Smooth muscle cell (in vitro differentiated cells): ENCODE data around the gene POLR2H. TPM values are rescaled to one million over a fixed set of nuclear protein-coding genes. Genes with fewer than 3 reads are reported as not detected.
A peak's percentile ranks its signal among the peaks of the same experiment; 100 is the strongest.

Source experiments
- DNase-seq: peaks from one replicate; lab custom pipeline; 2025; ENCODE audit not compliant: unreplicated experiment; lab: John Stamatoyannopoulos, UW
- H2AFZ ChIP-seq: fragments of 200-600 bp; sonication (generic); 2 replicates; pipeline ENCODE4 v1.6.0; 2016; ENCODE audit warnings: antibody characterized with exemption, low read depth, mild to moderate bottlenecking
- H3F3A ChIP-seq: fragments of 200-600 bp; sonication (generic); 2 replicates; pipeline ENCODE4 v1.6.0; 2017; ENCODE audit warnings: antibody characterized with exemption, low read depth
- H3K27ac ChIP-seq: fragments of 200-600 bp; sonication (generic); 2 replicates; pipeline ENCODE4 v1.5.1; 2016; ENCODE audit warnings: low read depth, mild to moderate bottlenecking
- H3K27me3 ChIP-seq: fragments of 200-600 bp; sonication (generic); 2 replicates; pipeline ENCODE4 v1.6.1; 2016; ENCODE audit warnings: low read depth, mild to moderate bottlenecking
- H3K36me3 ChIP-seq: fragments of 200-600 bp; sonication (generic); 2 replicates; pipeline ENCODE4 v1.5.1; 2016; ENCODE audit warnings: low read depth
- H3K4me1 ChIP-seq: fragments of 200-600 bp; sonication (generic); 2 replicates; pipeline ENCODE4 v1.5.1; 2016; ENCODE audit warnings: low read depth
- H3K4me2 ChIP-seq: fragments of 200-600 bp; sonication (generic); 2 replicates; pipeline ENCODE4 v1.6.0; 2016; ENCODE audit warnings: mild to moderate bottlenecking
- H3K4me3 ChIP-seq: fragments of 200-600 bp; sonication (generic); 2 replicates; pipeline ENCODE4 v1.5.1; 2016; ENCODE audit warnings: mild to moderate bottlenecking
- H3K79me2 ChIP-seq: fragments of 200-600 bp; sonication (generic); 2 replicates; pipeline ENCODE4 v1.6.0; 2016; ENCODE audit warnings: low read depth, mild to moderate bottlenecking
- H3K9ac ChIP-seq: fragments of 200-600 bp; sonication (generic); 2 replicates; pipeline ENCODE4 v1.6.0; 2016; ENCODE audit warnings: low read depth
- H3K9me3 ChIP-seq: fragments of 200-600 bp; sonication (generic); replicated peaks from 2 replicates; pipeline ENCODE4 v1.5.1; 2016; ENCODE audit warnings: low read depth
- H4K20me1 ChIP-seq: fragments of 200-600 bp; sonication (generic); 2 replicates; pipeline ENCODE4 v1.6.0; 2016; ENCODE audit warnings: low read depth
- CTCF ChIP-seq: fragments of 200-600 bp; sonication (generic); IDR thresholded peaks from 2 replicates; pipeline ENCODE4 v1.5.1; 2017; ENCODE audit warnings: borderline replicate concordance, mild to moderate bottlenecking, antibody characterized with exemption; ENCODE audit not compliant: insufficient read depth, poor library complexity, severe bottlenecking
- WGBS: methylation state at CpG from one replicate; pipeline ENCODE4 v1.1.7; 2016; ENCODE audit warnings: low lambda C conversion rate; 5-methylcytosine and 5-hydroxymethylcytosine counted together
- polyA plus RNA-seq: library from polyadenylated mRNA; unstranded; fragments of >200 nt; fragmentation: Nextera tagmentation; extraction: Ambion mirVana; gene quantifications from 2 replicates; pipeline ENCODE4 v1.2.1, GENCODE V29; 2016
- total RNA-seq: library from RNA; depleted of rRNA; stranded (reverse); fragments of >200 nt; gene quantifications from 2 replicates; pipeline ENCODE4 v1.2.3, GENCODE V29; 2014

The POLR2H gene
- total and polyA plus RNA-seq, 2 experiments from 2014 or later = 77.9 to 154 TPM

GRCh38 chr3:184380185-184380626 is 18.7 kb downstream of the POLR2H start:
- peak overlapping the region; percentile 88 for H3K4me2 ChIP-seq
- no peak overlapping the region for H2AFZ ChIP-seq
- no peaks in the 10 kb centered on the region for H3K79me2 ChIP-seq
- H3K27me3 ChIP-seq = peaks cover 18% of the 10 kb centered on the region
- H4K20me1 ChIP-seq = no peaks in the 10 kb centered on the region
- TF ChIP-seq CTCF = no peak
- no peaks in the 10 kb centered on the region for H3F3A ChIP-seq
- no peak overlapping the region for H3K27ac ChIP-seq
- DNase-seq = peak; percentile 26
- peaks cover 22% of the 10 kb centered on the region for H3K4me1 ChIP-seq
- no peaks in the 10 kb centered on the region for H3K36me3 ChIP-seq
- no CpG with 5 or more reads among the region's 62 CpGs for WGBS
- no peaks in the 10 kb centered on the region for H3K9me3 ChIP-seq
- no peak overlapping the region for H3K9ac ChIP-seq
- H3K4me3 ChIP-seq = peak overlapping the region; percentile 57

- no peak overlapping the region for H3K9ac ChIP-seq
- H4K20me1 ChIP-seq = no peaks in the 10 kb centered on the region
- H3K9me3 ChIP-seq = no peaks in the 10 kb centered on the region
- no peak overlapping the region for H3K27ac ChIP-seq
- no peaks in the 10 kb centered on the region for H3F3A ChIP-seq
- no peak for DNase-seq
- no peak for TF ChIP-seq CTCF
- H3K36me3 ChIP-seq = no peaks in the 10 kb centered on the region
- peak overlapping the region; percentile 88 for H3K4me2 ChIP-seq
- 3% methylated on average over 35 of the region's 42 CpGs for WGBS
- H3K4me1 ChIP-seq = peaks cover 22% of the 10 kb centered on the region
- peaks cover 18% of the 10 kb centered on the region for H3K27me3 ChIP-seq
- H3K79me2 ChIP-seq = no peaks in the 10 kb centered on the region
- peak overlapping the region; percentile 57 for H3K4me3 ChIP-seq
- no peak overlapping the region for H2AFZ ChIP-seq
These were observed 19.2 kb downstream of the POLR2H start for GRCh38 chr3:184380627-184381260.

GRCh38 chr3:184381261-184382224 is 20.0 kb downstream of the POLR2H start:
- no peaks in the 10 kb centered on the region for H3K9me3 ChIP-seq
- no peaks in the 10 kb centered on the region for H4K20me1 ChIP-seq
- H3K79me2 ChIP-seq = no peaks in the 10 kb centered on the region
- H3K9ac ChIP-seq = no peak overlapping the region
- no peak for TF ChIP-seq CTCF
- no peak overlapping the region for H3K27ac ChIP-seq
- H3K36me3 ChIP-seq = no peaks in the 10 kb centered on the region
- H2AFZ ChIP-seq = no peak overlapping the region
- peaks cover 18% of the 10 kb centered on the region for H3K27me3 ChIP-seq
- peak overlapping the region; percentile 88 for H3K4me2 ChIP-seq
- DNase-seq = no peak
- 11% methylated on average over 55 of the region's 55 CpGs for WGBS
- H3F3A ChIP-seq = no peaks in the 10 kb centered on the region
- peak overlapping the region; percentile 57 for H3K4me3 ChIP-seq
- H3K4me1 ChIP-seq = peaks cover 22% of the 10 kb centered on the region
